ENCODE measurements around the gene OR14I1. TPM values are rescaled to one million over a fixed set of nuclear protein-coding genes. Genes with fewer than 3 reads are reported as not detected.

OR14I1 gene
- total and polyA plus RNA-seq, 4 donors, result not detected

GRCh38 chr1:248691567-248692155 lies 10.9 kb downstream of the OR14I1 start (continued):
- TF ChIP-seq ZBTB33 (IDR thresholded peaks at IDR 0.05) (no peak), SP1 (IDR thresholded peaks at IDR 0.05) (no peak), HNF4G (IDR thresholded peaks at IDR 0.05) (no peak), MAX (IDR thresholded peaks at IDR 0.05) (no peak), NR2F2 (IDR thresholded peaks at IDR 0.05) (no peak)

- 90% methylated on average over 4 of the region's 4 CpGs for WGBS
These were observed 13.9 kb downstream of the OR14I1 start for GRCh38 chr1:248688527-248689298.

More at GRCh38 chr1:248688527-248689298, 13.9 kb downstream of the OR14I1 start:
- no peak for DNase-seq (ENCODE audit: low spot score)
- Histone ChIP-seq H3K4me1 (ENCODE audit: control insufficient read depth in 4 of 4, insufficient read depth in 4 of 4, low read length in 3 of 4) (no peaks in the 10 kb centered on the region), H3K9me3 (ENCODE audit: control insufficient read depth in 4 of 4, low read length in 3 of 4) (peaks cover 0 to 1% (median 0%) of the 10 kb centered on the region in 4 donors), H3K4me3 (ENCODE audit: low read depth in 1 of 3, low read length in 3 of 3) (no peak overlapping the region), H3K9ac (ENCODE audit: low read depth in 1 of 2, low read length in 2 of 2) (no peak overlapping the region), H3K36me3 (ENCODE audit: control insufficient read depth in 4 of 4, insufficient read depth in 3 of 4, low read depth in 1 of 4, low read length in 3 of 4) (no peaks in the 10 kb centered on the region), H3K27ac (ENCODE audit: low read depth in 1 of 2, low read length in 2 of 2) (no peak overlapping the region), H3K27me3 (ENCODE audit: control insufficient read depth in 4 of 4, insufficient read depth in 4 of 4, low read length in 3 of 4) (peaks cover 0 to under 1% (median 0%) of the 10 kb centered on the region in 4 donors)
- TF ChIP-seq YY1 (IDR thresholded peaks at IDR 0.05), result no peak
- TF ChIP-seq RXRA (IDR thresholded peaks at IDR 0.05), result no peak
- no peak for TF ChIP-seq EGR1 (IDR thresholded peaks at IDR 0.05; ENCODE audit: low read depth in 2 of 2)
- no peak for TF ChIP-seq GABPA (IDR thresholded peaks at IDR 0.05 in 1 of 2, conservative IDR thresholded peaks at IDR 0.05 in 1 of 2)
- TF ChIP-seq MAX (IDR thresholded peaks at IDR 0.05), result no peak
- TF ChIP-seq ZBTB33 (IDR thresholded peaks at IDR 0.05), result no peak
- no peak for TF ChIP-seq TAF1 (conservative IDR thresholded peaks at IDR 0.05)
- TF ChIP-seq FOXA2 (IDR thresholded peaks at IDR 0.05), result no peak
- no peak for TF ChIP-seq HNF4G (IDR thresholded peaks at IDR 0.05)
- TF ChIP-seq HNF4A (conservative IDR thresholded peaks at IDR 0.05), result no peak
- no peak for TF ChIP-seq ATF3 (IDR thresholded peaks at IDR 0.05)
- no peak for TF ChIP-seq RAD21 (IDR thresholded peaks at IDR 0.05)
- no peak for TF ChIP-seq SP1 (IDR thresholded peaks at IDR 0.05)
- no peak for TF ChIP-seq NR2F2 (IDR thresholded peaks at IDR 0.05)
- no peak for TF ChIP-seq CTCF (IDR thresholded peaks at IDR 0.05; ENCODE audit: low read depth, low read length, missing input control)
- TF ChIP-seq FOXA1 (IDR thresholded peaks at IDR 0.05), result no peak
